Endothelial cell of umbilical vein (primary cell): ENCODE measurements around the gene FMNL2.

ENCODE experiments used
- CTCF ChIP-seq, 2 donors: IDR thresholded peaks; 1 replicate in 1 of 2; 2 replicates in 1 of 2; pipeline ENCODE4 v1.5.1; 2011; ENCODE audit warnings: low read length in 2 of 2, mild to moderate bottlenecking in 2 of 2, moderate library complexity in 2 of 2, control low read depth in 1 of 2, inconsistent platforms in 1 of 2, low read depth in 1 of 2; ENCODE audit not compliant: insufficient read depth in 1 of 2; ENCODE audit errors: extremely low read depth in 1 of 2
- POLR2A ChIP-seq: IDR thresholded peaks from 2 replicates; pipeline ENCODE4 v1.6.1; 2012; ENCODE audit warnings: low read depth, mild to moderate bottlenecking, control low read depth, low read length

GRCh38 chr2:152354909-152355308 is 19.9 kb downstream of the FMNL2 start:
- TF ChIP-seq CTCF (IDR thresholded peaks at IDR 0.05; ENCODE audit: extremely low read depth in 1 of 2, insufficient read depth in 1 of 2, low read depth in 1 of 2, low read length in 2 of 2) (no peak), POLR2A (no peak)
